ENCODE measurements around the gene SH3PXD2A.

- TF ChIP-seq, protein P1, sequence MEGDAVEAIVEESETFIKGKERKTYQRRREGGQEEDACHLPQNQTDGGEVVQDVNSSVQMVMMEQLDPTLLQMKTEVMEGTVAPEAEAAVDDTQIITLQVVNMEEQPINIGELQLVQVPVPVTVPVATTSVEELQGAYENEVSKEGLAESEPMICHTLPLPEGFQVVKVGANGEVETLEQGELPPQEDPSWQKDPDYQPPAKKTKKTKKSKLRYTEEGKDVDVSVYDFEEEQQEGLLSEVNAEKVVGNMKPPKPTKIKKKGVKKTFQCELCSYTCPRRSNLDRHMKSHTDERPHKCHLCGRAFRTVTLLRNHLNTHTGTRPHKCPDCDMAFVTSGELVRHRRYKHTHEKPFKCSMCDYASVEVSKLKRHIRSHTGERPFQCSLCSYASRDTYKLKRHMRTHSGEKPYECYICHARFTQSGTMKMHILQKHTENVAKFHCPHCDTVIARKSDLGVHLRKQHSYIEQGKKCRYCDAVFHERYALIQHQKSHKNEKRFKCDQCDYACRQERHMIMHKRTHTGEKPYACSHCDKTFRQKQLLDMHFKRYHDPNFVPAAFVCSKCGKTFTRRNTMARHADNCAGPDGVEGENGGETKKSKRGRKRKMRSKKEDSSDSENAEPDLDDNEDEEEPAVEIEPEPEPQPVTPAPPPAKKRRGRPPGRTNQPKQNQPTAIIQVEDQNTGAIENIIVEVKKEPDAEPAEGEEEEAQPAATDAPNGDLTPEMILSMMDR (IDR thresholded peaks at IDR 0.05) = peak; percentile 37 to 53 (median 49)
- TF ChIP-seq POLR2A (IDR thresholded peaks at IDR 0.05) = no peak
- TF ChIP-seq POLR2AphosphoS5 (IDR thresholded peaks at IDR 0.05) = no peak
These were observed 263.0 kb downstream of the SH3PXD2A start for GRCh38 chr10:103592186-103593021.
